ENCODE measurements around the gene DHDH.

The DHDH gene

DNA sequence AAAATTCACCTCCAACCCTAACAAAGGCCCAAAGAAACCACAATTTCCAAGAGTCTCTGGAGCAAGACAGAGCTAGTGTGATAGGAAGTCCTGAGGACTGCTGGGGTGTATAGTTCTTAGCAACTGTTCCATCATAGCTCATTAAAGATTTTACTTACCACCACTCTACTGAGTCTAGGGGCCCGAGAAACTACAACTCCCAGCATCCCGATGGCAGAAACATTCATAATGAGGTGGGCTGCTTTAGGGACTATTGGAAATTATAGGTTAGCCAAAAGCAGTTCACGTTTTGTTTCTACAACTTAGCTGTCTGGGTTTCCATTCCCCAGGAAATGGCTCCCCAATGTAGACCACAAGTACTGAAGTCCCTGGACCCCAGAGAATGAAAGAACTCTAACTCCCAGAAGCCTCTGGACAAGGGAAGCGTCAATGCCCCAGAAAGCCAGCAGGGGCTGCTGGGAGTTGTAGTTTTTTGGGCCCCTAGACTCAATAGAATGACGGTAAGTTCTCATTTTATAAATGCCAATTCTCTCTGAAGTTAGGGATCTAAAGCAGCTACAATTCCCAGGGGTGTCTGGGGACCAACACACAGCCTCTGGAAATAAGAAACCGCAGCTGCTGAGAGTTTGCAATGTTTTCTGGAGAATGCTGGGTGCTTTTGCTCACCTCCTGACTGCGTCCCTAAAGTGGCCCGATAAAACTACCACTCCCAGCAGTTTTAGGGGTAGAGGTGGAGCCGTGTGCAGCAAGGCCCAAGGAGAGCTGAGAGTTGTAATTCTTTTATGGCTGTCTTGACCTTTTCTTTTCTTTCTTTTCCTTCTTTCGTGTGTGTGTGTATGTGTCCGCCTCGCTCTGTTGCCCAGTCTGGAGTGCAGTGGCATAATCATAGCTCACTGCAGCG is 42.7 kb downstream of the DHDH start:
- TF ChIP-seq, protein P1, sequence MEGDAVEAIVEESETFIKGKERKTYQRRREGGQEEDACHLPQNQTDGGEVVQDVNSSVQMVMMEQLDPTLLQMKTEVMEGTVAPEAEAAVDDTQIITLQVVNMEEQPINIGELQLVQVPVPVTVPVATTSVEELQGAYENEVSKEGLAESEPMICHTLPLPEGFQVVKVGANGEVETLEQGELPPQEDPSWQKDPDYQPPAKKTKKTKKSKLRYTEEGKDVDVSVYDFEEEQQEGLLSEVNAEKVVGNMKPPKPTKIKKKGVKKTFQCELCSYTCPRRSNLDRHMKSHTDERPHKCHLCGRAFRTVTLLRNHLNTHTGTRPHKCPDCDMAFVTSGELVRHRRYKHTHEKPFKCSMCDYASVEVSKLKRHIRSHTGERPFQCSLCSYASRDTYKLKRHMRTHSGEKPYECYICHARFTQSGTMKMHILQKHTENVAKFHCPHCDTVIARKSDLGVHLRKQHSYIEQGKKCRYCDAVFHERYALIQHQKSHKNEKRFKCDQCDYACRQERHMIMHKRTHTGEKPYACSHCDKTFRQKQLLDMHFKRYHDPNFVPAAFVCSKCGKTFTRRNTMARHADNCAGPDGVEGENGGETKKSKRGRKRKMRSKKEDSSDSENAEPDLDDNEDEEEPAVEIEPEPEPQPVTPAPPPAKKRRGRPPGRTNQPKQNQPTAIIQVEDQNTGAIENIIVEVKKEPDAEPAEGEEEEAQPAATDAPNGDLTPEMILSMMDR (IDR thresholded peaks at IDR 0.05; ENCODE audit: control extremely low read depth, extremely low read depth, low read depth, missing control alignments): no peak
- ChIA-PET POLR2A (interaction anchor here (0.5 to 2.6 kb wide), 3 partner anchors 10 to 85 kb away, joined by 3 to 28 read pairs (median 4); partner anchors contain the start of gene FTL), CTCF (interaction anchor here (1.2 to 10.4 kb wide), 5 partner anchors 9 to 188 kb away, joined by 3 to 129 read pairs (median 16); partner anchors contain the start of genes GYS1 and RUVBL2)
- DNase-seq (ENCODE audit: extremely low spot score): no peak

- ChIA-PET CTCF (interaction anchor here (1.2 to 10.4 kb wide), 5 partner anchors 10 to 189 kb away, joined by 6 to 129 read pairs (median 16); partner anchors contain the start of genes GYS1 and RUVBL2), POLR2A (interaction anchor here (0.8 to 2.6 kb wide), 2 partner anchors 10 to 13 kb away, joined by 3 to 28 read pairs; partner anchors contain the start of gene FTL)
- TF ChIP-seq, protein P1 (IDR thresholded peaks at IDR 0.05; ENCODE audit: control extremely low read depth, extremely low read depth, low read depth, missing control alignments): no peak
- DNase-seq (ENCODE audit: extremely low spot score): no peak
Observed at GRCh38 chr19:48977061-48977460, 43.6 kb downstream of the DHDH start.

DNA sequence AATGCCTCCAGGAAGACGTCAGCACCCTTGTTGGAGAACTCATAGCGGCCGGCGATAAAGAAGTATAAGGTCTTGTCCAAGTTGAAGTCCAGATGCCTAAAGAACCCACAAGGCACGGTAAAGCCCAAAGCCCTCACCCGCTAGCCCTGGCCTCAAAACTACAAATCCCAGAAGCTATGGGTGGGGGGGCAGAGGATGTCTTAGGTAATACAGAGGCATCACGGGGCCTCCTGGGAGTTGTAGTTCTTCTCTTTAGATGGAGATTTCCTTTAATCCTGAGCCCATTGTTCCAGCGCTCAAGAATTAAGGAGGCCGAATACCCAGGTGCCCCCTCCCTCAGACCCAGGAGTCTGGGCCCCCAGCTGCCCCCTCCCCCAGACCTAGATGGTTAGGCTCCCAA is 48.8 kb downstream of the DHDH start:
- POLR2A ChIA-PET: interaction anchor here (0.8 kb wide), 1 partner anchor 110 kb away, joined by 3 read pairs; no protein-coding TSS in a partner anchor
- CTCF ChIA-PET: interaction anchor here (2.4 to 10.4 kb wide), 3 partner anchors 10 to 140 kb away, joined by 6 to 129 read pairs (median 47); partner anchors contain the start of genes GYS1 and RUVBL2
- no peak for DNase-seq (ENCODE audit: extremely low spot score)
- TF ChIP-seq, protein P1 (IDR thresholded peaks at IDR 0.05; ENCODE audit: control extremely low read depth, extremely low read depth, low read depth, missing control alignments): no peak

- CTCF ChIA-PET: interaction anchor here (1.3 to 10.4 kb wide), 3 partner anchors 7 to 14 kb away, joined by 3 to 129 read pairs (median 11); partner anchors contain the start of genes GYS1 and RUVBL2
- no peak for DNase-seq (ENCODE audit: extremely low spot score)
- POLR2A ChIA-PET: interaction anchor here (0.6 to 2.1 kb wide), 5 partner anchors 8 to 469 kb away, joined by 3 to 11 read pairs (median 3); partner anchors contain the start of genes FTL and RUVBL2
- TF ChIP-seq, protein P1 (IDR thresholded peaks at IDR 0.05; ENCODE audit: control extremely low read depth, extremely low read depth, low read depth, missing control alignments): no peak
Observed at GRCh38 chr19:48985711-48986110, 52.2 kb downstream of the DHDH start.

DNA sequence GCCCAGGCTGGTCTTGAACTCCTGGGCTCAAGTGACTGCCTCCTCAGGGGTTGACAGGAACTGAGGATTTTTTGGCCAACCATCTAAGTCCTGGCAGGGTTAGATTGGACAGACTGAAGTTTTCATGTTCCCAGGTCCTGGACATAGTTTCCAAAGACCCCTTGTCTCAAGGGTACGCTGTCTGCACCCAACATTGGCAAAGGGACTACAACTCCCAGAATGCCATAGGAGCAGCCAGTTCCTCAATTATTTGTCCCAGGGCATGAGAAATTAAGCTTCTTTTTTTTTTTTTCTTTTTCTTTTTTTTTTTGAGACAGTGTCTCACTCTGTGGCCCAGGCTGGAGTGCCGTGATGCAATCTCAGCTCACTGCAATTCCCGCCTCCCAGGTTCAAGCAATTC is 52.7 kb downstream of the DHDH start:
- ChIA-PET POLR2A (interaction anchor here (0.6 to 2.1 kb wide), 4 partner anchors 20 to 470 kb away, joined by 3 to 11 read pairs (median 4); partner anchors contain the start of gene FTL), CTCF (interaction anchor here (0.8 to 1.9 kb wide), 4 partner anchors 10 to 15 kb away, joined by 3 to 11 read pairs (median 4); no protein-coding TSS in a partner anchor)
- TF ChIP-seq, protein P1 (IDR thresholded peaks at IDR 0.05; ENCODE audit: control extremely low read depth, extremely low read depth, low read depth, missing control alignments): no peak
- no peak for DNase-seq (ENCODE audit: extremely low spot score)

GRCh38 chr19:48987323-48987722 is 53.8 kb downstream of the DHDH start:
- TF ChIP-seq, protein P1 (IDR thresholded peaks at IDR 0.05; ENCODE audit: control extremely low read depth, extremely low read depth, low read depth, missing control alignments): no peak
- ChIA-PET POLR2A (interaction anchor here (0.7 to 2.1 kb wide), 2 partner anchors 8 to 21 kb away, joined by 3 to 11 read pairs; partner anchors contain the start of gene FTL), CTCF (interaction anchor here (1.6 to 1.9 kb wide), 2 partner anchors 13 to 14 kb away, joined by 3 to 11 read pairs; no protein-coding TSS in a partner anchor)
- DNase-seq (ENCODE audit: extremely low spot score): no peak
